Adrenal gland (tissue), 5 donors: ENCODE data around the gene TACR1.

Experiments
- CTCF ChIP-seq, 6 experiments: fragments of 450-650 bp in 4 of 6; fragments of 200-600 bp in 2 of 6; sonication (generic) in 1 of 6; IDR thresholded peaks; 1 replicate in 5 of 6; 2 replicates in 1 of 6; pipeline versions ENCODE4 v1.5.1 to v1.8.0; 2016 to 2021; ENCODE audit warnings: antibody characterized with exemption in 6 of 6, mild to moderate bottlenecking in 2 of 6, moderate library complexity in 1 of 6
- POLR2A ChIP-seq, 2 donors: fragments of 450-650 bp; IDR thresholded peaks; one replicate each; pipeline ENCODE4 v1.6.1; 2017; ENCODE audit warnings: antibody characterized with exemption in 2 of 2, mild to moderate bottlenecking in 2 of 2, moderate library complexity in 1 of 2
- donor health status: DM: no; HTN: no; CAD: no.

GRCh38 chr2:75006041-75006440 lies 193.3 kb downstream of the TACR1 start:
- no peak for TF ChIP-seq CTCF (IDR thresholded peaks at IDR 0.05)
- no peak for TF ChIP-seq POLR2A (IDR thresholded peaks at IDR 0.05)
